Trophoblast cell (in vitro differentiated cells and primary cell): Measurements from ENCODE around the gene ATP1A4.

ENCODE experiments used
- DNase-seq, 2 donors: peaks; one replicate each; pipeline ENCODE4 v3.0.0-alpha.2; 2016
- H2AFZ ChIP-seq: 2 replicates; pipeline ENCODE4 v1.6.1; 2013; ENCODE audit warnings: low read length, moderate library complexity, mild to moderate bottlenecking; ENCODE audit not compliant: insufficient read depth, poor library complexity
- H2AK5ac ChIP-seq: 2 replicates; pipeline ENCODE4 v1.6.1; 2013; ENCODE audit warnings: mild to moderate bottlenecking, low read length
- H2BK120ac ChIP-seq: 2 replicates; pipeline ENCODE4 v1.6.1; 2013; ENCODE audit warnings: low read length, mild to moderate bottlenecking, moderate library complexity; ENCODE audit not compliant: insufficient read depth, poor library complexity
- H2BK12ac ChIP-seq: 2 replicates; pipeline ENCODE4 v1.6.1; 2013; ENCODE audit warnings: mild to moderate bottlenecking, low read length, moderate library complexity
- H2BK5ac ChIP-seq: 2 replicates; pipeline ENCODE4 v1.6.1; 2013; ENCODE audit warnings: low read length, low read depth, moderate library complexity, mild to moderate bottlenecking; ENCODE audit not compliant: poor library complexity
- H3K14ac ChIP-seq: 2 replicates; pipeline ENCODE4 v1.6.1; 2013; ENCODE audit warnings: mild to moderate bottlenecking, low read length
- H3K18ac ChIP-seq: 2 replicates; pipeline ENCODE4 v1.6.1; 2013; ENCODE audit warnings: mild to moderate bottlenecking, low read length
- H3K23ac ChIP-seq: 2 replicates; pipeline ENCODE4 v1.6.1; 2013; ENCODE audit warnings: low read length
- H3K27ac ChIP-seq: 2 replicates; pipeline ENCODE4 v1.5.1; 2013; ENCODE audit warnings: low read depth, mild to moderate bottlenecking, inconsistent platforms, low read length, moderate library complexity
- H3K27me3 ChIP-seq: 2 replicates; pipeline ENCODE4 v1.6.1; 2013; ENCODE audit warnings: inconsistent platforms, mild to moderate bottlenecking, low read length, moderate library complexity; ENCODE audit not compliant: insufficient read depth
- H3K36me3 ChIP-seq, 2 experiments: 1 replicate in 1 of 2; 2 replicates in 1 of 2; pipeline ENCODE4 v1.6.1; 2013; ENCODE audit warnings: low read length in 2 of 2, mild to moderate bottlenecking in 2 of 2, moderate library complexity in 1 of 2; ENCODE audit not compliant: insufficient read depth in 2 of 2, control insufficient read depth in 1 of 2
- H3K4ac ChIP-seq: 2 replicates; pipeline ENCODE4 v1.6.1; 2013; ENCODE audit warnings: low read depth, mild to moderate bottlenecking, low read length, moderate library complexity
- H3K4me1 ChIP-seq, 2 experiments: 1 replicate in 1 of 2; 2 replicates in 1 of 2; pipeline ENCODE4 v1.6.1; 2013; ENCODE audit warnings: low read length in 2 of 2, mild to moderate bottlenecking in 2 of 2, moderate library complexity in 1 of 2; ENCODE audit not compliant: insufficient read depth in 2 of 2, control insufficient read depth in 1 of 2
- H3K4me2 ChIP-seq: 2 replicates; pipeline ENCODE4 v1.6.1; 2013; ENCODE audit warnings: inconsistent platforms, mild to moderate bottlenecking, low read length, moderate library complexity
- H3K4me3 ChIP-seq: 2 replicates; pipeline ENCODE4 v1.5.1; 2013; ENCODE audit warnings: mild to moderate bottlenecking, low read depth, low read length, inconsistent platforms
- H3K79me1 ChIP-seq: one replicate; pipeline ENCODE4 v1.6.1; 2013; ENCODE audit warnings: low read length
- H3K79me2 ChIP-seq: 2 replicates; pipeline ENCODE4 v1.6.1; 2013; ENCODE audit warnings: low read length, mild to moderate bottlenecking; ENCODE audit not compliant: control insufficient read depth, insufficient read depth, poor library complexity
- H3K9ac ChIP-seq: 2 replicates; pipeline ENCODE4 v1.6.1; 2013; ENCODE audit warnings: mild to moderate bottlenecking, low read length
- H3K9me3 ChIP-seq: 2 replicates; pipeline ENCODE4 v1.6.1; 2013; ENCODE audit warnings: low read depth, mild to moderate bottlenecking, control low read depth, inconsistent platforms, low read length; ENCODE audit not compliant: insufficient read depth
- H4K12ac ChIP-seq: 2 replicates; pipeline ENCODE4 v1.6.1; 2013; ENCODE audit warnings: low read depth, mild to moderate bottlenecking, low read length, moderate library complexity
- H4K8ac ChIP-seq: 2 replicates; pipeline ENCODE4 v1.6.1; 2013; ENCODE audit warnings: low read depth, mild to moderate bottlenecking, low read length, moderate library complexity
- H4K91ac ChIP-seq: one replicate; pipeline ENCODE4 v1.6.1; 2013; ENCODE audit warnings: low read depth, mild to moderate bottlenecking, low read length, moderate library complexity
- WGBS: extraction: QIAGEN DNeasy Blood & Tissue Kit; methylation state at CpG from one replicate; pipeline ENCODE4 v1.1.7; 2013; ENCODE audit warnings: missing lambda C conversion rate; ENCODE audit not compliant: insufficient read length, insufficient coverage; ENCODE audit errors: extremely low coverage; 5-methylcytosine and 5-hydroxymethylcytosine counted together

ATP1A4 gene

GRCh38 chr1:160177667-160178066, 26.3 kb downstream of the ATP1A4 start:
- H3K36me3 ChIP-seq, result peaks cover 0 to 2% of the 10 kb centered on the region in 2 experiments
- H2BK120ac ChIP-seq, result peak overlapping the region; percentile 31
- no peak overlapping the region for H3K23ac ChIP-seq
- no peak overlapping the region for H2BK12ac ChIP-seq
- H4K12ac ChIP-seq, result no peak overlapping the region
- H4K91ac ChIP-seq, result peak overlapping the region; percentile 17
- H3K14ac ChIP-seq, result peak overlapping the region; percentile 9
- no peak overlapping the region for H3K9ac ChIP-seq
- H2AK5ac ChIP-seq, result no peak overlapping the region
- peaks cover 10 to 14% of the 10 kb centered on the region in 2 experiments for H3K4me1 ChIP-seq
- WGBS, result no CpG with 5 or more reads among the region's 1 CpG
- no peaks in the 10 kb centered on the region for H3K79me2 ChIP-seq
- peaks cover 13% of the 10 kb centered on the region for H3K79me1 ChIP-seq
- H3K27ac ChIP-seq, result peak overlapping the region; percentile 73
- H2BK5ac ChIP-seq, result peak overlapping the region; percentile 28
- no peaks in the 10 kb centered on the region for H3K27me3 ChIP-seq
- peak overlapping the region; percentile 37 for H3K4me2 ChIP-seq
- H4K8ac ChIP-seq, result peak overlapping the region; percentile 25
- peak in 1 of 2 donors; percentile 76 for DNase-seq
- no peak overlapping the region for H2AFZ ChIP-seq
- no peak overlapping the region for H3K4ac ChIP-seq
- H3K9me3 ChIP-seq, result no peaks in the 10 kb centered on the region
- no peak overlapping the region for H3K4me3 ChIP-seq
- no peak overlapping the region for H3K18ac ChIP-seq

GRCh38 chr1:160178731-160179130, 27.3 kb downstream of the ATP1A4 start:
- no CpG with 5 or more reads among the region's 2 CpGs for WGBS
- peaks cover 13% of the 10 kb centered on the region for H3K79me1 ChIP-seq
- H3K36me3 ChIP-seq, result peaks cover 0 to 2% of the 10 kb centered on the region in 2 experiments

GRCh38 chr1:160179336-160179735, 27.9 kb downstream of the ATP1A4 start:
- WGBS, result no CpG with 5 or more reads among the region's 4 CpGs

More at GRCh38 chr1:160178731-160179130, 27.3 kb downstream of the ATP1A4 start:
- H3K4ac ChIP-seq, result no peak overlapping the region
- no peak overlapping the region for H3K4me2 ChIP-seq
- H3K23ac ChIP-seq, result no peak overlapping the region
- no peak overlapping the region for H3K4me3 ChIP-seq
- no peak overlapping the region for H4K12ac ChIP-seq
- H3K9me3 ChIP-seq, result no peaks in the 10 kb centered on the region
- H2BK5ac ChIP-seq, result no peak overlapping the region
- H2AFZ ChIP-seq, result no peak overlapping the region
- H3K79me2 ChIP-seq, result no peaks in the 10 kb centered on the region
- no peak overlapping the region for H4K8ac ChIP-seq
- peak in 1 of 2 donors; percentile 75 for DNase-seq
- no peak overlapping the region for H3K27ac ChIP-seq
- H3K4me1 ChIP-seq, result peaks cover 10 to 13% of the 10 kb centered on the region in 2 experiments
- H2BK12ac ChIP-seq, result no peak overlapping the region
- no peak overlapping the region for H3K14ac ChIP-seq
- no peaks in the 10 kb centered on the region for H3K27me3 ChIP-seq
- no peak overlapping the region for H3K9ac ChIP-seq
- no peak overlapping the region for H2BK120ac ChIP-seq
- H2AK5ac ChIP-seq, result no peak overlapping the region
- no peak overlapping the region for H3K18ac ChIP-seq
- no peak overlapping the region for H4K91ac ChIP-seq

GRCh38 chr1:160186246-160186645, 34.8 kb downstream of the ATP1A4 start:
- Histone ChIP-seq H3K27ac (no peak overlapping the region), H3K4me3 (no peak overlapping the region), H4K8ac (no peak overlapping the region), H2AK5ac (no peak overlapping the region), H3K9ac (no peak overlapping the region), H3K4ac (no peak overlapping the region), H3K4me1 (peaks cover 2 to 4% of the 10 kb centered on the region in 2 experiments), H3K79me2 (no peaks in the 10 kb centered on the region), H3K4me2 (no peak overlapping the region), H2BK12ac (no peak overlapping the region), H3K9me3 (no peaks in the 10 kb centered on the region), H4K91ac (no peak overlapping the region), H3K27me3 (no peaks in the 10 kb centered on the region), H3K14ac (peak overlapping the region; percentile 19), H4K12ac (no peak overlapping the region), H3K23ac (no peak overlapping the region), H3K79me1 (peaks cover 2% of the 10 kb centered on the region), H2AFZ (no peak overlapping the region), H3K18ac (no peak overlapping the region), H3K36me3 (peaks cover 0 to 2% of the 10 kb centered on the region in 2 experiments), H2BK120ac (no peak overlapping the region), H2BK5ac (no peak overlapping the region)
- no CpG with 5 or more reads among the region's 7 CpGs for WGBS
- no peak for DNase-seq

More at GRCh38 chr1:160179336-160179735, 27.9 kb downstream of the ATP1A4 start:
- H3K79me2 ChIP-seq, result no peaks in the 10 kb centered on the region
- no peaks in the 10 kb centered on the region for H3K27me3 ChIP-seq
- H3K23ac ChIP-seq, result no peak overlapping the region
- no peak overlapping the region for H4K91ac ChIP-seq
- peaks cover 13% of the 10 kb centered on the region for H3K79me1 ChIP-seq
- H3K27ac ChIP-seq, result no peak overlapping the region
- peak in 1 of 2 donors; percentile 83 for DNase-seq
- H3K4ac ChIP-seq, result no peak overlapping the region
- H3K4me3 ChIP-seq, result no peak overlapping the region
- no peak overlapping the region for H3K9ac ChIP-seq
- H2AK5ac ChIP-seq, result no peak overlapping the region
- H3K36me3 ChIP-seq, result peaks cover 0 to 2% of the 10 kb centered on the region in 2 experiments
- H4K8ac ChIP-seq, result no peak overlapping the region
- H3K18ac ChIP-seq, result no peak overlapping the region
- no peak overlapping the region for H2BK120ac ChIP-seq
- H4K12ac ChIP-seq, result no peak overlapping the region
- no peak overlapping the region for H2AFZ ChIP-seq
- H3K4me2 ChIP-seq, result no peak overlapping the region
- H3K4me1 ChIP-seq, result peaks cover 10 to 13% of the 10 kb centered on the region in 2 experiments
- no peak overlapping the region for H2BK12ac ChIP-seq
- H2BK5ac ChIP-seq, result no peak overlapping the region
- no peaks in the 10 kb centered on the region for H3K9me3 ChIP-seq
- H3K14ac ChIP-seq, result no peak overlapping the region
